Prostate gland (tissue), 2 donors: ENCODE results near the gene RIMBP2.

Source experiments
- CTCF ChIP-seq, 4 experiments: fragments of 200-600 bp in 2 of 4; fragments of 450-650 bp in 2 of 4; sonication (generic) in 2 of 4; IDR thresholded peaks; 1 replicate in 3 of 4; 2 replicates in 1 of 4; pipeline ENCODE4 v1.5.1; 2016 to 2019; ENCODE audit warnings: antibody characterized with exemption in 4 of 4, mild to moderate bottlenecking in 2 of 4, moderate library complexity in 2 of 4
- POLR2A ChIP-seq: fragments of 450-650 bp; IDR thresholded peaks from one replicate; pipeline ENCODE4 v1.6.1; 2016; ENCODE audit warnings: antibody characterized with exemption, mild to moderate bottlenecking
- POLR2AphosphoS5 ChIP-seq: sonication (generic); formaldehyde crosslinking; IDR thresholded peaks from one replicate; pipeline ENCODE4 v1.6.1; 2017; ENCODE audit warnings: antibody characterized with exemption

- no peak for TF ChIP-seq CTCF (IDR thresholded peaks at IDR 0.05)
- TF ChIP-seq POLR2A: no peak
- no peak for TF ChIP-seq POLR2AphosphoS5
Measured at GRCh38 chr12:130459916-130460315, 256.2 kb downstream of the RIMBP2 start.
